COLO668 (cell line): ENCODE measurements around the gene HSD17B8.
A peak's percentile ranks its signal among the peaks of the same experiment; 100 is the strongest.

Experiments
- DNase-seq: peaks from one replicate; lab custom pipeline; 2025; ENCODE audit not compliant: unreplicated experiment; lab: John Stamatoyannopoulos, UW

HSD17B8 gene

GRCh38 chr6:33191383-33192104 lies 12.9 kb upstream of the HSD17B8 start:
- DNase-seq = peak; percentile 2

GRCh38 chr6:33192105-33192646 lies 12.3 kb upstream of the HSD17B8 start, which contains the start of gene COL11A2:
Gene COL11A2 (minus strand): TSS chr6:33192467. CDS start chr6:33192240, 227 bp downstream.
- no peak for DNase-seq

GRCh38 chr6:33192671-33193602 lies 11.5 kb upstream of the HSD17B8 start:
- DNase-seq = no peak

- DNase-seq = no peak
Observed at GRCh38 chr6:33193619-33194018, 10.8 kb upstream of the HSD17B8 start.

- DNase-seq = no peak
Observed at GRCh38 chr6:33194431-33194979, 9.9 kb upstream of the HSD17B8 start.

GRCh38 chr6:33195304-33196165 lies 8.9 kb upstream of the HSD17B8 start:
- no peak for DNase-seq

- DNase-seq = no peak
Observed at GRCh38 chr6:33197431-33198048, 6.9 kb upstream of the HSD17B8 start.

GRCh38 chr6:33198159-33198852 lies 6.1 kb upstream of the HSD17B8 start:
- no peak for DNase-seq

- no peak for DNase-seq
Observed at GRCh38 chr6:33198853-33199436, 5.5 kb upstream of the HSD17B8 start.

- DNase-seq = peak; percentile 81
Observed at GRCh38 chr6:33199687-33200218, 4.7 kb upstream of the HSD17B8 start.

- DNase-seq = peak; percentile 96
Observed at GRCh38 chr6:33200219-33201146, 4.0 kb upstream of the HSD17B8 start, which contains the start of the genes RXRB and SLC39A7. Gene RXRB (minus strand): TSS chr6:33200665. CDS start chr6:33200476, 189 bp downstream. Gene SLC39A7 (plus strand): TSS chr6:33200867. CDS start chr6:33201246, 379 bp downstream.

GRCh38 chr6:33201147-33201545 lies 3.3 kb upstream of the HSD17B8 start:
- DNase-seq = no peak

GRCh38 chr6:33201935-33202334 lies 2.5 kb upstream of the HSD17B8 start:
- no peak for DNase-seq

GRCh38 chr6:33202799-33203198 lies 1.7 kb upstream of the HSD17B8 start:
- no peak for DNase-seq

GRCh38 chr6:33203443-33204164 lies 851 bp upstream of the HSD17B8 start:
- DNase-seq = no peak

GRCh38 chr6:33204165-33204414 lies 365 bp upstream of the HSD17B8 start:
- no peak for DNase-seq
